Sigmoid colon (tissue), 7 donors: ENCODE measurements around the gene MYL9. TPM values are rescaled to one million over a fixed set of nuclear protein-coding genes. Genes with fewer than 3 reads are reported as not detected.
"Not testable (repeated sequence)": the region's sequence is repeated elsewhere in the genome, so short reads cannot be mapped to it uniquely, and the experiment has no call there.

Experiments used
- DNase-seq: peaks from one replicate; pipeline ENCODE4 v3.0.0-alpha.2; 2019
- H3K27ac ChIP-seq, 4 donors: fragments of 200-600 bp; sonication (generic); one replicate each; pipeline ENCODE4 v1.5.1; 2016 to 2019; ENCODE audit warnings: mild to moderate bottlenecking in 1 of 4
- H3K27me3 ChIP-seq, 3 donors: fragments of 200-600 bp; sonication (generic); one replicate each; pipeline ENCODE4 v1.5.1; 2019; ENCODE audit warnings: mild to moderate bottlenecking in 1 of 3
- H3K36me3 ChIP-seq, 4 donors: fragments of 200-600 bp; sonication (generic); one replicate each; pipeline ENCODE4 v1.5.1; 2016 to 2019
- H3K4me1 ChIP-seq, 4 donors: fragments of 200-600 bp; sonication (generic); one replicate each; pipeline ENCODE4 v1.5.1; 2017 to 2019
- H3K4me3 ChIP-seq, 4 donors: fragments of 200-600 bp; sonication (generic); one replicate each; pipeline ENCODE4 v1.5.1; 2017 to 2019; ENCODE audit warnings: mild to moderate bottlenecking in 2 of 4, moderate library complexity in 1 of 4
- H3K9me3 ChIP-seq, 4 donors: fragments of 200-600 bp in 3 of 4; sonication (generic) in 3 of 4; one replicate each; pipeline versions ENCODE4 v1.5.1 to v1.6.1; 2013 to 2019
- CTCF ChIP-seq, 4 experiments: fragments of 450-650 bp in 3 of 4; fragments of 200-600 bp in 1 of 4; IDR thresholded peaks; one replicate each; pipeline ENCODE4 v1.5.1; 2016 to 2019; ENCODE audit warnings: antibody characterized with exemption in 4 of 4, mild to moderate bottlenecking in 3 of 4, moderate library complexity in 2 of 4
- EP300 ChIP-seq, 4 donors: sonication (generic); formaldehyde crosslinking; IDR thresholded peaks; one replicate each; pipeline ENCODE4 v1.6.1; 2017; ENCODE audit warnings: antibody characterized with exemption in 4 of 4
- POLR2A ChIP-seq, 2 donors: fragments of 450-650 bp; IDR thresholded peaks; one replicate each; pipeline ENCODE4 v1.6.1; 2016; ENCODE audit warnings: antibody characterized with exemption in 2 of 2, mild to moderate bottlenecking in 2 of 2, moderate library complexity in 2 of 2
- POLR2AphosphoS5 ChIP-seq, 4 donors: sonication (generic); formaldehyde crosslinking; IDR thresholded peaks; one replicate each; pipeline ENCODE4 v1.6.1; 2017; ENCODE audit warnings: antibody characterized with exemption in 4 of 4
- WGBS, 2 donors: extraction: QIAGEN DNeasy Blood & Tissue Kit; methylation state at CpG; one replicate each; pipeline ENCODE4 v1.1.7; 2013; 5-methylcytosine and 5-hydroxymethylcytosine counted together
- intact Hi-C: fragments of 100-400 bp; cut with DNase I; formaldehyde crosslinking; loops from one replicate; pipeline ENCODE4 v1.15.1; 2023
- polyA plus RNA-seq, 3 donors: library from polyadenylated mRNA; stranded (reverse); fragments of 200-250 nt; gene quantifications; one replicate each; pipeline ENCODE4 v1.2.3, GENCODE V29; 2013
- total RNA-seq, 4 donors: library from RNA; depleted of rRNA; stranded (reverse); fragments of >200 nt; gene quantifications; one replicate each; pipeline ENCODE4 v1.1.0, GENCODE V29; 2016
- donor health status: healthy with polysubstance abuse.
- donor health status: Bipolar disorder and iron deficiency.
- donor health status: healthy.

MYL9 gene
- total and polyA plus RNA-seq, 7 donors: 26.4 to 2,082 (median 1,167) TPM

GRCh38 chr20:36563374-36563773 lies 22.1 kb downstream of the MYL9 start:
- H3K36me3 ChIP-seq: no peaks in the 10 kb centered on the region
- 67 to 93% methylated on average over 1 of the region's 1 CpG for WGBS, 2 donors
- intact Hi-C loops: no loop called here
- no peaks in the 10 kb centered on the region for H3K27me3 ChIP-seq
- no peak for TF ChIP-seq EP300 (IDR thresholded peaks at IDR 0.05)
- TF ChIP-seq POLR2AphosphoS5 (IDR thresholded peaks at IDR 0.05): no peak
- TF ChIP-seq CTCF (IDR thresholded peaks at IDR 0.05): no peak
- no peak for TF ChIP-seq POLR2A (IDR thresholded peaks at IDR 0.05)
- H3K4me1 ChIP-seq: peaks cover 0 to 7% (median 0%) of the 10 kb centered on the region in 4 donors
- no peak overlapping the region for H3K4me3 ChIP-seq
- no peak for DNase-seq
- H3K9me3 ChIP-seq: no peaks in the 10 kb centered on the region
- no peak overlapping the region for H3K27ac ChIP-seq

GRCh38 chr20:36564078-36564725 lies 22.9 kb downstream of the MYL9 start:
- H3K27me3 ChIP-seq, DNase-seq, H3K36me3 ChIP-seq, intact Hi-C loops, H3K27ac ChIP-seq, H3K9me3 ChIP-seq, H3K4me3 ChIP-seq, H3K4me1 ChIP-seq: not testable (repeated sequence)
- 89 to 90% methylated on average over 13 of the region's 13 CpGs for WGBS, 2 donors

GRCh38 chr20:36564726-36565121 lies 23.4 kb downstream of the MYL9 start:
- 83 to 90% methylated on average over 6 of the region's 6 CpGs for WGBS, 2 donors
- H3K4me1 ChIP-seq, H3K9me3 ChIP-seq, H3K27me3 ChIP-seq, DNase-seq, intact Hi-C loops, H3K4me3 ChIP-seq, H3K36me3 ChIP-seq, H3K27ac ChIP-seq: not testable (repeated sequence)

GRCh38 chr20:36565520-36565919 lies 24.2 kb downstream of the MYL9 start:
- Histone ChIP-seq H3K4me1 (peaks cover 0 to 7% (median 0%) of the 10 kb centered on the region in 4 donors), H3K9me3 (no peaks in the 10 kb centered on the region), H3K4me3 (no peak overlapping the region), H3K27ac (no peak overlapping the region), H3K27me3 (no peaks in the 10 kb centered on the region), H3K36me3 (no peaks in the 10 kb centered on the region)
- WGBS, 2 donors: 95 to 96% methylated on average over 3 of the region's 3 CpGs
- TF ChIP-seq CTCF (IDR thresholded peaks at IDR 0.05) (no peak), POLR2A (IDR thresholded peaks at IDR 0.05) (no peak), EP300 (IDR thresholded peaks at IDR 0.05) (no peak), POLR2AphosphoS5 (IDR thresholded peaks at IDR 0.05) (no peak)
- no peak for DNase-seq
- intact Hi-C loops: no loop called here

- intact Hi-C loops: loop anchor here (10.0 kb wide), 1 partner anchor 205 kb away; the partner anchor contains the start of gene DSN1
- Histone ChIP-seq H3K36me3 (no peaks in the 10 kb centered on the region), H3K27me3 (no peaks in the 10 kb centered on the region), H3K4me3 (no peak overlapping the region), H3K27ac (no peak overlapping the region), H3K9me3 (no peaks in the 10 kb centered on the region), H3K4me1 (peaks cover 0 to 23% (median 17%) of the 10 kb centered on the region in 4 donors)
- TF ChIP-seq CTCF (IDR thresholded peaks at IDR 0.05) (no peak), POLR2A (IDR thresholded peaks at IDR 0.05) (no peak), POLR2AphosphoS5 (IDR thresholded peaks at IDR 0.05) (no peak), EP300 (IDR thresholded peaks at IDR 0.05) (no peak)
- 78 to 85% methylated on average over 7 of the region's 7 CpGs for WGBS, 2 donors
- DNase-seq: no peak
Measured at GRCh38 chr20:36569847-36570429, 28.6 kb downstream of the MYL9 start.
